Peyer's patch (tissue), 4 donors: Measurements from ENCODE around the gene MEGF6. TPM values are rescaled to one million over a fixed set of nuclear protein-coding genes. Genes with fewer than 3 reads are reported as not detected.

ENCODE experiments used
- DNase-seq, 3 donors: peaks; one replicate each; pipeline ENCODE4 v3.0.0-alpha.2; 2017 to 2019
- H3K27ac ChIP-seq, 4 donors: fragments of 200-600 bp; sonication (generic); one replicate each; pipeline ENCODE4 v1.5.1; 2016 to 2019
- H3K27me3 ChIP-seq, 2 donors: fragments of 200-600 bp; sonication (generic); one replicate each; pipeline ENCODE4 v1.5.1; 2019
- H3K36me3 ChIP-seq, 3 donors: fragments of 200-600 bp; sonication (generic); one replicate each; pipeline ENCODE4 v1.5.1; 2016 to 2019
- H3K4me1 ChIP-seq, 4 donors: fragments of 200-600 bp; sonication (generic); one replicate each; pipeline ENCODE4 v1.5.1; 2016 to 2019
- H3K4me3 ChIP-seq, 4 donors: fragments of 200-600 bp; sonication (generic); 1 replicate in 3 of 4; 2 replicates in 1 of 4; pipeline ENCODE4 v1.5.1; 2016 to 2019; ENCODE audit warnings: mild to moderate bottlenecking in 1 of 4
- H3K9me3 ChIP-seq, 4 donors: fragments of 200-600 bp; sonication (generic); one replicate each; pipeline ENCODE4 v1.5.1; 2016 to 2019; ENCODE audit warnings: mild to moderate bottlenecking in 1 of 4
- POLR2A ChIP-seq, 2 donors: fragments of 450-650 bp; IDR thresholded peaks; one replicate each; pipeline ENCODE4 v1.5.1; 2017; ENCODE audit warnings: antibody characterized with exemption in 2 of 2, mild to moderate bottlenecking in 2 of 2, moderate library complexity in 2 of 2
- total RNA-seq, 4 donors: library from RNA; depleted of rRNA; stranded (reverse); fragments of >200 nt; gene quantifications; one replicate each; pipeline ENCODE4 v1.1.0, GENCODE V29; 2016
- TF ChIP-seq, protein P1 (sequence below), 6 experiments: fragments of 450-650 bp in 4 of 6; fragments of 200-600 bp in 2 of 6; sonication (generic) in 1 of 6; IDR thresholded peaks; one replicate each; pipeline ENCODE4 v1.5.1; 2017 to 2019; ENCODE audit warnings: antibody characterized with exemption in 6 of 6, mild to moderate bottlenecking in 3 of 6, moderate library complexity in 1 of 6

MEGF6 gene
- total RNA-seq, 4 donors from 2014 or later: 2.5 to 61.1 (median 11.1) TPM

DNA sequence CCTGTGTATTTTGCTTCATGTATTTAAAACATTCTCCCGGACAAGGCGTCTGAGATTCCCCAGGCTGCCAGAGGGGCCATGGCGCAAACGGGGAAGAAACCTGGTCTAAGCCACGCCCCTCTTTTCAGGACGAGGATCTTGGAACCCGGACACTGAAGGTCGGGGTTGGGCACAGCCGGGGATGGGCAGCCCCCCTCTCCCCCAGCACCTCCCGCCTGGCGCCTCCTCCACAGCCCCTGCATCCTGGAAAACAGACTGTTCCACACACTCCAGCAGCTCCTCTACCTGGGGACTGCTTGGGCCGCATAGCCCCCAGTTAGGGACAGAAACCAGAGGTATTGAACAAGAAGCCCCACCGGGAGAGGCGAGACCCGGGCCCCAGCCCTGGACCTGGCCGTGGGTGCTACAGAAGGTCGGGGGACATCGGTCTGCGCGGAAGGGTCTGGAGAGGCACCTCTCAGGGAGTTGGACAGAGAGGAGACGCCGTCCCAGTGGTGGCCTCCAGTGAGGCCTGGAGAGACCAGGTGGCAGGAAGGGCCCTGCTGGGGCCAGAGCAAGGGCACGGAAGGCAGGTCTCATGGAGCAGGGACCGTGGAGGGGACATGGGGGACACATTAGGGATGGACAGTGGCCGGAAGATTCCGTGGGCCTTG is 46.4 kb upstream of the MEGF6 start:
- Histone ChIP-seq H3K4me3 (no peak overlapping the region), H3K27me3 (peaks cover 0 to 10% of the 10 kb centered on the region in 2 donors), H3K36me3 (no peaks in the 10 kb centered on the region), H3K4me1 (peaks cover 0 to 5% (median 1%) of the 10 kb centered on the region in 4 donors), H3K27ac (no peak overlapping the region), H3K9me3 (no peaks in the 10 kb centered on the region)
- peak in 1 of 3 donors; percentile 29 for DNase-seq
- TF ChIP-seq, protein P1, sequence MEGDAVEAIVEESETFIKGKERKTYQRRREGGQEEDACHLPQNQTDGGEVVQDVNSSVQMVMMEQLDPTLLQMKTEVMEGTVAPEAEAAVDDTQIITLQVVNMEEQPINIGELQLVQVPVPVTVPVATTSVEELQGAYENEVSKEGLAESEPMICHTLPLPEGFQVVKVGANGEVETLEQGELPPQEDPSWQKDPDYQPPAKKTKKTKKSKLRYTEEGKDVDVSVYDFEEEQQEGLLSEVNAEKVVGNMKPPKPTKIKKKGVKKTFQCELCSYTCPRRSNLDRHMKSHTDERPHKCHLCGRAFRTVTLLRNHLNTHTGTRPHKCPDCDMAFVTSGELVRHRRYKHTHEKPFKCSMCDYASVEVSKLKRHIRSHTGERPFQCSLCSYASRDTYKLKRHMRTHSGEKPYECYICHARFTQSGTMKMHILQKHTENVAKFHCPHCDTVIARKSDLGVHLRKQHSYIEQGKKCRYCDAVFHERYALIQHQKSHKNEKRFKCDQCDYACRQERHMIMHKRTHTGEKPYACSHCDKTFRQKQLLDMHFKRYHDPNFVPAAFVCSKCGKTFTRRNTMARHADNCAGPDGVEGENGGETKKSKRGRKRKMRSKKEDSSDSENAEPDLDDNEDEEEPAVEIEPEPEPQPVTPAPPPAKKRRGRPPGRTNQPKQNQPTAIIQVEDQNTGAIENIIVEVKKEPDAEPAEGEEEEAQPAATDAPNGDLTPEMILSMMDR (IDR thresholded peaks at IDR 0.05): no peak
- TF ChIP-seq POLR2A (IDR thresholded peaks at IDR 0.05): no peak

DNA sequence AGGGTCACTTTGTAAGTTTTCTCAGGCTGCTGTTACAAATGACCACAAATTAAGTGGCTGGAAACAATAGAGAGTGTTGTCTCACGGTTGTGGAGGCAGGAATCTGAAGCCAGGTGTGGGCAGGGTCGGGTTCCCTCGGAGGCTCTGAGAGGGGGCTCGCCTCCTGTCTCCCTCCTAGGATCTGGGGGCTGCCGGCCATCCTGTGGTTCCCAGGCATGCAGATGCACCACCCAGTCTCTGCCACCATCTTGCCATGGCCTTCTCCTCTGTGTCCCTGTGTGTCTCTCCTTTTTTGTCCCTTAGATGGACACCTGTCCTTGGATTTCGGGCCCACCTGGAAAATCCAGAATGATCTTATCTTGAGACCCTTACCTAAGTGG is 45.8 kb upstream of the MEGF6 start:
- no peaks in the 10 kb centered on the region for H3K9me3 ChIP-seq
- DNase-seq: peak in 1 of 3 donors; percentile 10
- H3K4me3 ChIP-seq: no peak overlapping the region
- H3K4me1 ChIP-seq: peaks cover 0 to 11% (median 5%) of the 10 kb centered on the region in 4 donors
- peaks cover 0 to 17% of the 10 kb centered on the region in 2 donors for H3K27me3 ChIP-seq
- no peak overlapping the region for H3K27ac ChIP-seq
- H3K36me3 ChIP-seq: no peaks in the 10 kb centered on the region
- TF ChIP-seq, protein P1 (IDR thresholded peaks at IDR 0.05): no peak
- TF ChIP-seq POLR2A (IDR thresholded peaks at IDR 0.05): no peak

DNA sequence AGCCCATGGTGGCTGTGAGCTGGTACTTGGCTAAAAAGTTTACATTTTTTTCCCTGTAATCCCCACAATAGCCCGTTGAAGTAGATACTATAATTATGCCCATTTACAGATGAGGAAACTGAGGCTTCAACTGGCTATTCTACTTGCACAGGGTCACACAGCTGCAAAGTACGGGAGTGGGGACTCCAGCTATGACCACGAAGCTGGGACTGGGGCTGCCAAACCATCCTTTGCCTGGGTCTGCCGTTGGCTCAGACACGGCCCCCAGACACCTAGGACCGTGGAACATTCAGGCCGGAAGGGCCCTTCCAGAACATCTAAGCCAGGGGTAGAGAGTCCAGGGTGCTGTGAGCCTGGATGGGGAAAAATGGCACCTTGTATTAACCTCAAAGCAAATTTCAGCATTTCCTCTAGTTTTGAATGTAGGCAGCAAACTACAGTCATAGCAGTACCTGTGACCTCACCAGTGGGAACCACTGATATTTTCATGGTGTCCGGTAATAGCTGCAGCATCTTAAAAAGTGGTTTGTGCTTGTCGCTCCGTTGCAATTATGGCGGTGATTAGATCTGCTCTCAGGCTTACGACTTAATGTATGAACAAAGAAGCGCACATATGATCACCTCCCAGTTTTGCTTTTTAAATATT is 45.3 kb upstream of the MEGF6 start:
- peaks cover 0 to 22% of the 10 kb centered on the region in 2 donors for H3K27me3 ChIP-seq
- DNase-seq: peak in 1 of 3 donors; percentile 15
- H3K4me1 ChIP-seq: peaks cover 0 to 16% (median 10%) of the 10 kb centered on the region in 4 donors
- no peak overlapping the region for H3K4me3 ChIP-seq
- no peaks in the 10 kb centered on the region for H3K9me3 ChIP-seq
- no peaks in the 10 kb centered on the region for H3K36me3 ChIP-seq
- no peak for TF ChIP-seq POLR2A (IDR thresholded peaks at IDR 0.05)
- TF ChIP-seq, protein P1 (IDR thresholded peaks at IDR 0.05): no peak
- H3K27ac ChIP-seq: no peak overlapping the region

DNA sequence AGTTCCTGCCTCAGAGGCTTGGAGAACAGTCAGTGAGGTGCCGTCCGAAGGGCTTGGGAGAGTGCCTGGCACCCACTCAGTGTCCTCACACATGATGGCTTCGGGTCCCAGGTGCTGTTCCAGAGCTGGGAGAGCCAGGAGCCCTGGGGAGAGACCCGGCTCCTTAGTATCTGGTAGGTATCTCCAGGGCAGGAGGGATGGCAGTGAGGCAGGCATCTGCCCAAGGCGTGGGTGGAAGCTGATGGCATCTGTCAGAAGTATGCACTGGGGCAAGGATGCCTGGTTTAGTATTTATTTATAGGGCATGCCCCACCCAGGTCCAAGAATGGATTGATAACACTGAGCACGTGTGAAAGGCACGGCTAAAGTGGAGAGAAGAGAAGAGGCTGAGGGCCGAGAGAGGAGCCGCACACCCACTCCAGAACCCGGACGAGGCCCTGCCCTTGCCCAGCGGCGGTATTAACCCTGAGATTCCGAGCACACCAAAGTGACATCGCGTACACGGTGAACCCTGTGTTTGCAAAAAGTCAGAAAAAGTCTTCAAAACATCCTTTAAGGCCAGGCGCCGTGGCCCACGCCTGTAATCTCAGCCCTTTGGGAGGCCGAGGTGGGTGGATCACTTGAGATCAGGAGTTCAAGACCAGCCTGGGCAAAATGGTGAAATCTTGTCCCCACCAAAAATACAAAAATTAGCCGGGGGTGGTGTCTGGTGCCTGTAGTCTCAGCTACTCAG is 43.4 kb upstream of the MEGF6 start:
- peak in 1 of 3 donors; percentile 21 for DNase-seq
- peaks cover 0 to 31% (median 23%) of the 10 kb centered on the region in 4 donors for H3K4me1 ChIP-seq
- no peaks in the 10 kb centered on the region for H3K9me3 ChIP-seq
- H3K27ac ChIP-seq: no peak overlapping the region
- no peak for TF ChIP-seq POLR2A (IDR thresholded peaks at IDR 0.05)
- TF ChIP-seq, protein P1 (IDR thresholded peaks at IDR 0.05): no peak
- no peak overlapping the region for H3K4me3 ChIP-seq
- no peaks in the 10 kb centered on the region for H3K36me3 ChIP-seq
- peaks cover 0 to 35% of the 10 kb centered on the region in 2 donors for H3K27me3 ChIP-seq

DNA sequence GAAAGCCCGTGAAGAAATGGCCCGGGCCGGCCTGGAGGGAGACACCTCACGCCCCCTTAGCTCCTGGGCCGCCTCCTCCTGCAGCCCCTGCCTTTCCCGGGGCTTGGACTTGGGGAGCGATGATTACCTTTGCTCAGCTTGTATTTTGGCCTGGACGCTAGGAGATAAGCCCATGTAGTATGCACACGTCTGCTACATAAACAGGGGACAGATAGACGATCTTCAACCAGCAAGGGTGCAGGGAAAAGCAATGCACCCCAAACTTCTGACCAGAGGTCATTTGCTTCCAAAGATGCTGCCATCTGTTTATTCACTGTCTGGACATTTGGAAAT is 41.9 kb upstream of the MEGF6 start:
- Histone ChIP-seq H3K4me1 (peaks cover 0 to 43% (median 25%) of the 10 kb centered on the region in 4 donors), H3K27me3 (peaks cover 0 to 35% of the 10 kb centered on the region in 2 donors), H3K4me3 (no peak overlapping the region), H3K9me3 (no peaks in the 10 kb centered on the region), H3K27ac (no peak overlapping the region), H3K36me3 (no peaks in the 10 kb centered on the region)
- no peak for DNase-seq
- TF ChIP-seq, protein P1 (IDR thresholded peaks at IDR 0.05): no peak
- TF ChIP-seq POLR2A (IDR thresholded peaks at IDR 0.05): no peak
